HT1080 (cell line): ENCODE data around the gene INPP5A. TPM values are rescaled to one million over a fixed set of nuclear protein-coding genes. Genes with fewer than 3 reads are reported as not detected.
"Not testable (repeated sequence)": the region's sequence is repeated elsewhere in the genome, so short reads cannot be mapped to it uniquely, and the experiment has no call there.

ENCODE experiments used
- DNase-seq: peaks from one replicate; pipeline ENCODE4 v3.0.0-alpha.2; 2015; ENCODE audit warnings: low read depth
- total RNA-seq: library from RNA; depleted of rRNA; stranded (reverse); fragments of >200 nt; shearing (Covaris generic); gene quantifications from 2 replicates; pipeline ENCODE4 v1.2.3, GENCODE V29; 2014

Gene INPP5A
- total RNA-seq, 1 experiment from 2014 or later: 34.4 TPM

DNA sequence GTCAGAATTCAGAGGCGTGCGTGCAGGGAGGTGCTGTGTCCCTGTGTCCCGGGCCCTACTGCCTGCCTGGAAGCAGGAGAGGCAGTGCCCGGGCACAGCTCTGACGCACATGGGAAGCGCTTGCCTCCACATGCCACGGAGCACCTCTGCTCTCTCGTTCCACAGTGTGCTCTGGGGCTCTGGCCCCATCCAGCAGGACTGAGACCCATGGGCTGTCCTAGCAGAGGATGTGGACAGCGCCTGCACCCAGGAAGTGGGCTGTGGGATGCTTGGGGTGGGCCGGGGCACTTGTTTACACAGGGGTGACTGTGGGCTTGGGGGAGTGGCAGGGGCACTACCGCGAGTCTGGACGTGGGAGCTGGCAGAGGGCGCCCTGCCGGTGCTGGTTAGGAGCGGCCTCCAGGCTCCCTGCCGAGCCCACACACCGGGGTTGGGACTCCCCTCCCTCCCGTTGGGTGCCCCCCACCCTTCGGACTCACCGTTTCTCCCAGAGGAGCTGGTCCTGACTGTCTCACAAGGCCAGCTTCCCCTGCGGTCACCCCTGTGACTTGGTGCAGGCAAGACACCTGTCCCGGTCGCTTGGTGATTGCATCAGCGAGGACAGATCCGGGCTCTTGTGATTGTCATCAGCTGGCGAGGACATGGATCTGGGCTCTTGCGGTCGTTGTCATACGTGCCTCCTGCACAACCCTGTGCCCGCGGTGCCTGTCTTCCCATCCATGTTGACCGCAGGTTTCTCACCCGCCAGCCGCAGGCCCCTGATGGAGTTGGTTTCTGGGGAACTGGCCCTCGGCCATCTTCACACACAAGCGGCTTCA is 165.2 kb downstream of the INPP5A start:
- no peak for DNase-seq

DNA sequence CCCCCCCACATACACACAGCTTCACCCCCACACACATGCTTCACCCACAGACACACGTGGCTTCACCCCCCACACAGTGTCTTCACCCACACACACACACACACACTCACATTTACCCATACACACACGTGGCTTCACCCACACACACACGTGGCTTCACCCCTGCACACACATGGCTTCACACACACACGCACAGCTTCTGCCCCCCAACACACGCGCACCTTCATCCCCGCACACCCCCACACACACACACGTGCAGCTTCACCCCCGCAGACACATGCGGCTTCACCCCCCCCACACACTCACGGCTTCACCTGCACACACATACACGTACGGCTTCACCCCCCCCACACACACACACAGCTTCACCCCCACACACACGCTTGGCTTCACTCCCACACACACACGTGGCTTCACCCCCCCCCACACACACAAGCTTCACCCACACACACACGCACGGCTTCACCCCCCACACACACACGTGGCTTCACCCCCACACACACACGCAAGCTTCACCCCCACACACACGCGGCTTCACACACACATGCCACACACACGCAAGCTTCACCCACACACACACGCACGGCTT is 165.9 kb downstream of the INPP5A start:
- no peak for DNase-seq

DNA sequence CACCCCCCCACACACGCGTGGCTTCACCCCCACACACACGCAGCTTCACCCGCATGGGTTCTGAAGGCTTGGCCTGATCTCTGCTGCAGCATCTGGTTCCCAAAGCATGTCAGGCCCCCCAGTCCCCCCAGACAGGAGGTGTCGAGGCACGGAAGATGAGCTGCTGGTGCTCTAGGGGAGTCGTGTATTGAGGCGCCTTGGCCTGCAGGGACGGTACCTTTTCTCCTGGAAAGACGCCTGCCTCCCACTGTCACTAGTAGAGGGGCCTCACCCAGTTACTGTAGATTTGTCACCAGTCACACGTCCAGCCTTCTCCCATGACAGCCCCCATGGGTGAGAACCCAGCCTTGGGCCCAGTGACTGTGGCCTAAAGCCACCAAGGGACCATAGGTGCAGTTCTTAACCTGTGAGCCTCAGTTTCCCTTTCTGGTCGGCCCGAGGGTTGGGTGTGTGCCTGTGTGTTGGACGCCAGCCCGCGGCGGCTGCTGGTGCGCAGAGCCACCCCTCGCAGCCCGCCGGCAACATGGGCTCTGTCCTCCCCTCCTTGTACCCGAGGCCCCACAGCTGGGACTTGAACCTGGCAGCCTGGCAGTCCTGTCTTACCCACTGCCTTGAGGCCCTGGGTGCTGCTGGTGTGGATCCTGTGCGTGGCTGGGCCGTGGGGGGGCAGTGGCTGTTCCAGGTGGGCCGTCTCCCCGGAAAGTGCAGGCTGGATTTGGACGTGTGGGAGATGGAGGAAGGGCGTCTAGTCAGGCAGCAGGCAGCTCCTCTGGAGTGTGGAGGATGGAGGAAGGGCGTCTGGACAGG is 166.6 kb downstream of the INPP5A start:
- no peak for DNase-seq

DNA sequence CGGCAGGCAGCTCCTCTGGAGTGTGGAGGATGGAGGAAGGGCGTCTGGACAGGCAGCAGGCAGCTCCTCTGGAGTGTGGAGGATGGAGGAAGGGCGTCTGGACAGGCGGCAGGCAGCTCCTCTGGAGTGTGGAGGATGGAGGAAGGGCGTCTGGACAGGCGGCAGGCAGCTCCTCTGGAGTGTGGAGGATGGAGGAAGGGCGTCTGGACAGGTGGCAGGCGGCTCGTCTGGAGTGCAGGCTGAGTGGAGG is 167.2 kb downstream of the INPP5A start:
- not testable (repeated sequence) for DNase-seq

DNA sequence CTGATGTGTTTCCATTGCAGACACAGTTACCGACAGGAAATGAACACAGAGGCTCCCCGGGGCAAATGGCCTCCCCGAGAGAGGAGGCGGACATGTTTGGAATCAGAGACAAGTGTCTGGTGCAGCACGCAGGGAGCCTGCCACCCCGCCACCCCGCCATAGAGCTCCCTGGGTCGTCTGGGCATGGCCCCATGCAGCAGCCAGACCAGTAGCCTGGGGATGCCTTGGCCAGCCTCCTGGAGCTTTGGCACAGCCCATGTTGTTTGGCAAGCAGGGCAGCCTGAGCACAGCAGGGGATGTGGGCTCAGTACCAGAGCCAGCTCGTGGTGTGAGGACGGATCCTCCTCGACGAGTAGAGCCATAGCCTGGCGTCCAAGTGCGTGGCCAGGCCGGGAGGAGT is 167.6 kb downstream of the INPP5A start:
- DNase-seq: no peak

DNA sequence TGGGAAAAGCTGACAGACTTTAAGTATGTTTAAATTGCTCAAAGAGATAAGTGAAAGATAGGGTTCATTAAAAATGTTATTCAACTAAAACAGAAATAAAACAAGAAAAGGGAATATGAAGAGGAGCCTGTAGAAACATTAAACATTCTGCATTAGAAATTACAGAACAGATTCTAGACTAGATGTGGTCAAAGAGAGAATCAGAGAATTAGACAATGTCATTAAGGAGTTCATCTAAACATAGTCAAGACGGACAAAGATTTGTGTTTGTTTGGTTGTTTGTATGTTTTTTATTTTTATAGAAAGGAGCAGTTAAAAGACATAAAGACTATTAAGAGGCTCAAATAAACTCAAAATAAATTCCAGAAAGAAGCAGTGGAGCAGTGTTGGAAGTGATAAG is 168.4 kb downstream of the INPP5A start:
- no peak for DNase-seq

DNA sequence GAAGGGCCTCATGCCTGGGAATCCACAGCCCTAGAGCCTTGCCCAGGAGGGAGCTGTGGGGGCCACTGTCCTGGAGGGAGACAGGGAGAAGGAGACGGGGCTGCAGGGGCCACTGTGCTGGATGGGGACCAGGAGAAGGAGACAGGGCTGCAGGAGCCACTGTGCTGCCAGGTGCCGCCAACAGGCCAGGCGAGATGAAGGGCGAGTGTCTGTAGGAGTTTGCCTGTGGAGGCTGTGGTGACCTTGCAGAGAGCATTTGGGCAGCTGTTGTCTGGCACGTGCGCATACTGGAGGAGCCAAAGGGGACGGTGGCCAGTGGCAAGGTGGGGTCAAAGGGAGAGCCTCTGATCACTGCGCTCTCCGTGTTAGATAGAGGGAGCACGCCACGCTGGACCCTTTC is 169.1 kb downstream of the INPP5A start:
- DNase-seq: no peak

DNA sequence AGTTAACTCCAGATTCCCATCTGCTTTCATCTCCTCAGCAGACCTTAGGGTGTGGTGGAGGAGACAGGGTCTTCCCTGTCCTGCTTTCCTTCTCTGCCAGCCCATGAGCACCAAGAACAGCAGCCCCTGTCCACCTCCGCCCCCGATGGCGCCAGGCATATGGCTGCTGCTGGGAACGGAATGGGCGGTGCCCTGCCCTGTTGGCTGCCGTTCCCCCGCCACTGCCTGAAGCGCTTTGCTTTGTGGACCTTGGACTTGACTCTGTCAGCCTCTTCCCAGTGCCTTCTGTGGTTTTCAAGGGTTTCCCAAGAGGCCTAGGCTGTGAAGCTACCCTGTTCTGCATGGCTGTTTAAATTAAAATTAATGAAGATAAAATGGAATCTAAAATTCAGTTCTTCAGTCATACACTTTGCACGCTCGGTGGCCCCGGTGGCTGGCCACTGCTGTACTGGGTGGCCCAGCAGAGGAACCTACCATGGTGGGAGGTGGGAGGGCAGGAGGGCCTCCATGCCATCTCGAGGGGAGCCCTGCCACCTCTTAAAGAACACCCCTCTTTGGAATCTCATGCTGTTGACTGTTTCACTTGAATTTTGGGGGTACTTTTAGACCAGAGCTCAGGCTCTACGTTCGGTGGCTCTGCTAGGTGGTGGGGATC is 169.7 kb downstream of the INPP5A start:
- no peak for DNase-seq

DNA sequence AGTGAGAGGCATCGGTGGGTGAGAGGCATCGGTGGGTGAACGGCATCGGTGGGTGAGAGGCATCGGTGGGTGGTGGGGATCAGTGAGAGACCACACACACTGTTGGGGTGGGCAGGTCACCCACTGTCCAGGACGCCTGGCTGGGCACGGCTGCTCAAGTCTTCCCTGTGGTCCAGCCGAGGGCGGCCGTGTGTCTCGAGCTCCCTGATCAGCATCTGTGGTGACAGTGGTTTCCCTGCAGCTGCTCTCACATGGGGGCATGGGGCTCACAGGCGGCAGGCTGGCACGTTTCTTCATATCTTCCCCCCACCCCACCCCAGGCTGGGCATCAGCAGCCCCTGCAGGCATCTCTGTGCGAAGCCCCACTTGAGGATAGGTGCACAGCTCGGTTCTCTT is 170.2 kb downstream of the INPP5A start:
- DNase-seq: no peak

DNA sequence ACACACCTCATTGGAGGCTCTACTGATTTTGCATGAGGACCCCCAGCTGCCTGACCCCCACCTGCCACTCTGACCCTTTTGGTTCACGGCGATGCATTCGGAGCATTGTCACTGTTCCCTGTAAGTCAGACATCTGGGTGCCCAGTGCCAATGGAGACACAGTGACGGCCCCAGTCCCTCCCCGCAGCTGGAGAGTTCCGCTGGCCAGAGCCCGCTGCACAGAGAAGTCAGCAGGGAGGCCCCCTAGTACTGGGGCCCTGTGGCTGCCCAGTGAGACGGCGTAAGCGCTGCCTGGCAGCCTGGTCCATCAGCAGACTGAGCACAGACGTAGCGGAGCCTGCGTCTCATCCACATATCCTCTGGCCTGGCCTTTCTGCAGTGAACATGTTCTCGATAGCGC is 170.9 kb downstream of the INPP5A start:
- DNase-seq: no peak

DNA sequence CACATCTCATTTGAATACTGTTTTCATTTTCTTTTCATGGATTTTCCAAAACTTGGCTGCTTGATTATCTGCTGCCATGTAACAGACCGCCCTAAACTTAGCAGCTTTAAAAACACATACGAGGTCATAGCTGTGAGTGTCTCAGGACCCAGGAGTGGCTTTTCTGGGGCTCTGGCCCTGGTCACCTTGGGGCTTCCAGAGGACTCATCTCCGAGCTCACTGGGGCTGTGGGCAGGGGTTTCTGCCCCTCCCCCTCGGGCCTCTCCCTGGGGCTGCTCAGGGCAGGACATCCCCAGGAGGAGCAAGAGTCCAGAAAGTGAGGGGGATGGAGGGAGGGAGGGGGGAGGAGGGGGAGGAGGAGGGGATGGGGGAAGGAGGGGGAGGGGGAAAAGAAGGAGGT is 171.3 kb downstream of the INPP5A start:
- no peak for DNase-seq

DNA sequence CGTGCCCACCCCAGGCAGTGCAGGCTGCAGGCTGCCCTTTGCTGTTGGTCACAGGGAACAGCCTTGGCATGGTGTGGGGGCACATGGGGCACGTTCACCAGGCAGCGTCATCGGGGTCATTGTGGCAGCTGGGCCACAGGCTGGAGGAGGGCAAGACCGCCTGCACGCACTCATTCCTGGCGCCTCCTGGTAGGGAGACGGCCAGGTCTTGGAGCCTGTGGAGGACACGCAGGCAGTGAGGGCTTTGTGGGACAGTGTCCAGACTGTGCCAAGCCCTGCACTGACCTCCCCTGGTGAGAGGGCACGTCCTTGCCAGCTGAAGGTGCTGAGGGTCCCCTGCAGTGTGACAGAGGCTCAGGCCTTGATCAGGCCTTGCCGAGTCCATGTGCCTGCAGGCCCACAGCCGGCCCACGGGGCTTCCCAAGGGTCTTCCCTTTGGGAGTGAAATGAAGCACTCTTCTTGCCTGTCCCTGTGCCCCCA is 171.9 kb downstream of the INPP5A start:
- no peak for DNase-seq

DNA sequence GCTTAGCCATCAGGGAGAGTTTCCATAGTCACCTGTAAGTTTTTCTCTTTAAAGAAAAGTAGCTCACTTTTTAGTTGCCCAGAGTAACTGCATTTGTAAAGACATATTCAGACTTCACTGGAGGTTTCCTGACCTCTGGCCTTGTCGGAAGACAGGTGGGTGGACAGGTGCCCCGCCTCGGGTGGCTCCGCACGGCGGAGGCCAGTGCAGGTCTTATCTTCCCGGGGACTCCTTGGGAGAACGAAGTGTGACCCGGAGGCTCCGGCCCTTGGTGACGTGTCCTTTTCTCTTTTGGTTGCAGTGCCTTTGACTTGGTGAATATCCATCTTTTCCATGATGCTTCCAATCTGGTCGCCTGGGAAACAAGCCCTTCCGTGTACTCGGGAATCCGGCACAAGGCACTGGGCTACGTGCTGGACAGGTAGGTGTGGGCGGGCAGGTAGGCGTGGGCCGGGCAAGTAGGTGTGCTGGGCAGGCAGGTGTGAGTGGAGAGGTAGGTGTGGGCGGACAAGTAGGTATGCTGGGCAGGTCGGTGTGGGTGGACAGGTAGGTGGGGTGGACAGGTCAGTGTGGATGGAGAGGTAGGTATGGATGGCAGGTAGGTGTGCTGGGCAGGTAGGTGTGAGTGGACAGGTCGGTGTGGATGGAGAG is 172.6 kb downstream of the INPP5A start:
- DNase-seq: no peak

DNA sequence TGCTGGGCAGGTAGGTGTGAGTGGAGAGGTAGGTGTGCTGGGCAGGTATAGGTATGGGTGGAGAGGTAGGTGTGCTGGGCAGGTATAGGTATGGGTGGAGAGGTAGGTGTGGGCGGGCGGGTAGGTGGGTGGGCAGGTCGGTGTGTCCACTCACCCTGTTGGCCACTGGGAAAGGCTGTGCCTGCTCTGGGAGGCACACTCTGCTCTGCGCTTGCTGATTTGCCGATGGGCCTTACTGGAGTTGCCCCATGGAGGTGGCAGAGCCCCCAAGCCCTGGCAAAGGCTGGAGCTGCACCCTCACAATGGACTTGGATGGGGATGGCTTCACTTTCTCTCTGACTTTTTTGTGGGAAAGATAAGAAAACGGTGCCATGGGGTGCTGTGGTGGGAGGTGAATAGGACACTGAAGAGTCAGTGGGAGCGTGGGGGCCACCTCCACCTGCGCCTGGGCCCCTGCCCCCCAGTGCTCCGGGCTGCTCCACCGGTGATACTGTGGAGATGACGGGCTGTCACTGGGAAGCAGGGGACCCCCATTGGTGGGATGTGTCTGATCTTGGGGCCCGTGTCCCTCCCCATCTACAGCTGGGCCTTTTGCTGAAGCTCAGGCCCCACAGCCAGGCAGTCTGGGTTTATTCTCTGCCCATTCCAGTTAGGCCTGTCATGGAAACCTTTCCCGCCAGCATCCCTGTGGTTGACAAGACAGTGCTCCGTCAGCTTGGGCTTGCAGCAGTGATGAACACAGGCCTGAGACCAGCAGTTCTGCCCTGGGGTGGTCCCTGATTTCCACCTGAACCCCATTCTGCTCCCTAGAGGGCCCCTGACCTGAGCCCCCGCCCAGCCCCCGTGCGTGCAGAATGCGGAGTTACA is 173.4 kb downstream of the INPP5A start:
- DNase-seq: no peak

DNA sequence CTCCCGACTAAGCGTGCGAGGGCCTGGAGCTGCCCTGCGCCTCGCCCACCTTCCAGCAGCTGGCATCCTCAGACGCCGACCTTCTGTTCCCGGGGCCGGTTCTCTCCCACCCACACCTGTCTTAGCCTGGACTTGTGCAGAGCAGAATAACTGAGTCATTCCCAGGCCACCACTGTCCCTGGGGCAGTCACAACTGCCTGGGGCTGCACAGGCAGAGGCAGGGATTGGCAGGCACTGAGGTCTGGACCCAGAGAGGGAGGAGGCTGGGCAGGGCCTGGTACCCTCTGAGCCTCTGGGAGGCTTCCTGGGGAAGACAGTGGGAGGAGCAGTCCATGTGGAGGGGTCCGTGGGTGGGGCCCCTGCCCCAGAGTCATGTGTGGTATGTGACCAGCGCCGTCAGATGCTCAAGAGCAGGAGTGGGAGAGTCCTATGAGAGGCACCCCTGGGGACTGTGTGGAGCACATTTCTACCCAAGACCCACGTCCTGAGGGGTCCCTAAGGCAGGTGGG is 174.1 kb downstream of the INPP5A start:
- no peak for DNase-seq

DNA sequence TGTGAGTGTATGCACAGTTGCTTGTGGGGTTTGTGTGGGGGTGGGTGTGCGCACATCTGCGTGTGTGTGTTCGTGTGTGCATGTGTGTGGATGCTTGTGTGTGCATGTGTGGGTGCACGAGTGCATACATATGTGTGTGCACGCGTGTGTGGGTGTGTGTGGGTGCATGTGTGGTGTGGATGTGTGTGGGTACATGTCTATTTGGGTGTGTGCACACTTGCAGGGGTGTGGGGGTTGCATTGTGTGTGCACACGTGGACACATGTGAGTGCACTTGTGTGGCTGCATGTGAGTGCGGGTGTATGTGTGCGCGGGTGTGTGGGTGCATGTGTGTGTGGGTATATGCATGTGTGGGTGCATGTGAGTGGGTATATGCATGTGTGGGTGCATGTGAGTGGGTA is 174.7 kb downstream of the INPP5A start:
- DNase-seq: no peak

DNA sequence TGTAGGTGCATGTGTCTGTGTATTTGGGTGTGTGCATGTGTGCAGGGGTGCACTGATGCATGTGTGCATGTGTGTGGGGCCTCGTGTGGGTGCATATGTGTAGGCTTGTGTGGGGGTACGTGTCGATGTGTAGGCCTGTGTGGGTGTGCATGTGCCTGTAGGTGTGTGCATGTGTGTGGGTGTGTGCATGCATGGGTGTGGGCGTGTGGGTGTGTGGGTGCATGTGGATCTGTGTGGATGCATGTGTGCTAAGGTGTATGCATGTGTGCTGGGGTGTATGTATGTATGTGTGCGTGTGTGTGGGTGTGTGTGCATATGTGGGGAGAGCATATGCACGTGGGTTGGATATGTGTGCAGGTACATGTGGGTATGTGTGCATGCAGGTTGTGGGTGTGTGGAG is 175.2 kb downstream of the INPP5A start:
- DNase-seq: no peak

DNA sequence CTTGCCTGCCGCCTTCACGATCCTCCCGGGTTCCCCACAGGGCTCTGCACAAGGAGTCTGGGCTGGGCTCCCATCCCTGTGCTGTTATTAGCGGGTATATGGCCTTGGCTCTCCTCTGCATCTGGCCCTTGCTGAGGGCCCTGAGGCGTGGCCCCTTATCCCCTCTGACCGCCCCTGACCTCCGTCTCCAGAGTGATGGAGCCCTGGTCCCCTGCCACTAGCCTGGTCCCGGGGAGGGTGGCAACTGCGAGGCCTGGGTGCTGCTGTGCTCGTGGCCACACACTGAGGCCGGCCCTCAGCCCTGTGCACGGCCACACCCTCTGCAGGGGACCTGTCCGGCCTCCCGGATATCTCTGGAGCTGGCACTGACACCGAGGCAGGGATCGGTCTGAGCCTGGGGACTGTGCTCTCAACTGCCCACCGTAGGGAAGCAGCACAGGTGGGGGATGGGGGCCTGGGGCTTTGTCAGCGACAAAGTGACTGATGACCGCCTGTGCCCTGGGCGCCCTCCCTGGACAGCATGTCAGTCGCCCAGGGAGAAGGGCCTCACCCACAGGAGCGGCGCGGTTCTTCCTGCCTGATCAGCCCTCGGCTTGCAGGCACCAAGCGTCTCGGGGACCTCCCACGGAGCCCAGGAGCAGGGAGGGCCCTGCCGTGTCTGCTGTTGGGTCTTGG is 176.0 kb downstream of the INPP5A start:
- no peak for DNase-seq

DNA sequence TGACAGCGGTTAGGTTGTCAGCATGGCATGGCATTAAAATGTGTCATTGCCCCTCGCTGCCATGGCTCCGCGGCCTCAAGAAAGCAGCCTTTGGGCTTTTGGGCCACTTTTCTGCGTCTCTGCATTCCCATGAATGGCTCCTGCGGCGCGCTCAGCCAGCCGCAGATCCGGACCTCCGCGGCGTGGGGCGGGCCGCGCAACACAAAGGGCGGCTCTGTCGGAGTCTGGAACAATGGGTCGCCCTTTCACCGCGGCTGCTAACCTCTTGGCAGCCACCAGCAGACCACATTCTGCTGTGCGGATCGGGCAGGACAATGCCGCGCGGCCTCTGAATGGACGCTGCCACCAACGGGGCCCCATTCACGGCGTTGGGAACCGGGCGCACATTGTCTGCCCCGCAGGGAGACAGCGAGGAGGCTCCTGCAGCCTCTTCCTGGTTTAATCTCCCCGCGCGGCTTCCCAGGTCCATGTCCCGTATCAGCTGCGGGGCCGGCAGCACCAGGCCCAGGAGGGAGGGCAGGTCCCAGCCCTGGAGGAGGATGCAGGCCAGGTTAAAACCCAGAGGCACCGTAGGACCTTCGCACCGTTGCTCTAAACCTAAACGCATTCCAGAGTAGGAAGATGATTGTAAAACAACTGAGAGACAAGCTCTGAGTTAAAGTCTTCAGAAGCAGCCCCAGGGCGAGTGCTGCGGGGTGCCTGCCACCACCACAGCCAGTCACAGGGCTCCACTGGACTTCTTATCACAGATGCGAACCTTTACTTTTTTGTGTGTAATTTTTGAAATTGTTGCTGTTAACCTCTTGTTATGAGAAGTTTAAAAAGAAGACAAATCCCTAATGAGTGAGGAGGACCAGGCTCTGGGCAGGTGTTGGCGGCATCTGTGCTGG is 176.8 kb downstream of the INPP5A start:
- no peak for DNase-seq
